HFF-Myc (cell line): ENCODE results near the gene HGS.

ENCODE experiments used
- DNase-seq: peaks from one replicate; pipeline ENCODE4 v3.0.0-alpha.2; 2011; ENCODE audit warnings: low read depth; ENCODE audit errors: extremely low read depth
- H3K4me3 ChIP-seq: replicated peaks from 2 replicates; pipeline ENCODE4 v1.5.1; 2011; ENCODE audit warnings: low read depth, mild to moderate bottlenecking, control low read depth, low read length
- CTCF ChIP-seq: IDR thresholded peaks from 2 replicates; pipeline ENCODE4 v1.5.1; 2012; ENCODE audit warnings: mild to moderate bottlenecking, low read depth, low read length, control low read depth; ENCODE audit errors: missing control alignments

Gene HGS

GRCh38 chr17:81727324-81728031 is 43.7 kb downstream of the HGS start:
- no peak for DNase-seq
- no peak overlapping the region for H3K4me3 ChIP-seq
- TF ChIP-seq CTCF = no peak

- no peak overlapping the region for H3K4me3 ChIP-seq
- peak; percentile 80 for TF ChIP-seq CTCF
Measured at GRCh38 chr17:81733507-81734404, 49.9 kb downstream of the HGS start.

GRCh38 chr17:81734405-81735263 is 50.8 kb downstream of the HGS start:
- no peak for DNase-seq
- no peak for TF ChIP-seq CTCF
- no peak overlapping the region for H3K4me3 ChIP-seq

More at GRCh38 chr17:81733507-81734404, 49.9 kb downstream of the HGS start:
- no peak for DNase-seq

- TF ChIP-seq CTCF = no peak
- H3K4me3 ChIP-seq = no peak overlapping the region
- DNase-seq = no peak
Measured at GRCh38 chr17:81735264-81736102, 51.7 kb downstream of the HGS start.

GRCh38 chr17:81737947-81738800 is 54.4 kb downstream of the HGS start:
- TF ChIP-seq CTCF = no peak
- H3K4me3 ChIP-seq = no peak overlapping the region
- DNase-seq = no peak
